ENCODE results near the gene ELAVL4.

ELAVL4 gene

DNA sequence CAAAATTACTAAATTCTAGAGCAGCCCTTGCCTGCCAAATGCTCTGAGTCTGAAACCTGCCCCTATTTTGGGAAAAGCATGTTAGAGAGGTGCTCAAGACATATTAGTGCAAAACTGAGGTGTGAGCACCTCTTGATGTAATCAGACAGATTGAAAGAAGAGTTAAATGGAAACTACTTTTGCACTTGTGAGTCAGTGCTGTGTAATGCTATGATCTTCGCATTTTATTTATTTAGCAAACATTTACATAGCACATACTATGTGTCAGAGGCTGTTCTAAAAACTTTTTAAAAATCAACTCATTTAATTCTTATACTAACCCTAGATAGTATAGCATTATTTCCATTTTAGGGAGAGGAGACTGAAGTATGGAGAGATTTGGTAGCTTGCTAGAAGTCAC is 138.1 kb downstream of the ELAVL4 start:
- DNase-seq = no peak

DNA sequence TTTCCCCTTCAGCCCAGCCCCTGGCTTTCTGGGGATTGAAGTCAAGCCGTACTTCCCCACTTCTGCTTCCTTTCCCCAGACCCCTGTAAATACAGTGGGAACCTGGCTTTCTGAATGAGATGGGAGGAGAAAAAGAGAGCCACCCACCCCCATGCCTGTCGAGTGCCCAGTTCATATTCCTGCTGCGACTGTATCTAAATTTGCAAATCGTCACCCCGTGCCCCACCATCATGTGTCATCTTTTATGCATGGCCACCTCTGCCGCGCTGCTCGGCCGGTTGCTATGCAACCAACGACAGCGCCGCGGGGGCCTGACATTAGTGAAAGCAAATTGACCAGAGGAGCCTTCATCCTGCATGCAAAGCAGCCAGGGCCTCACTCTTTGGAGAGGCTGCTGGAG is 143.0 kb downstream of the ELAVL4 start:
- peak in 28 of 51 donors; percentile 2 to 70 (median 22) for DNase-seq

DNA sequence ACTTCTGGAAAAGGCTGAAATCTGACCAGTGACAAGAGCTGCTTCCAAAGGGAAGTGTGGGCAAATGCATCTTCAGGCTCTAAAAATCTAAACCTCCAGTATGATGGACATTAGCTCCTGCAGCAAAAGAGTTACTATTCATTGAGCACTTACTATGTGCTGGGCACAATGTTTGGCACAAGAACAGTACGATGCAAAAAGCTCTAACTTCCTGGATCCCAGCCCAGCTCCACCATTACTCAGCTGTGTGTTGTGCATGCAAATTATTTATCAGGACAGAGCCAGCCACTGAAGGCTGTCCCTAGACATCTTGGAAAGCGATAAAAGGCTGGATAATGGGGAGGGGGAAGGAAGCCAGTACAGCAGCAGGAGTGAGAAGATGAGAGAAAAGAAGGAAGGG is 143.5 kb downstream of the ELAVL4 start:
- DNase-seq = peak in 18 of 51 donors; percentile 1 to 45 (median 22)
